Upper lobe of right lung (tissue), 1 donor: ENCODE measurements around the gene LAMB3. TPM values are rescaled to one million over a fixed set of nuclear protein-coding genes. Genes with fewer than 3 reads are reported as not detected.

Experiments used
- ATAC-seq: fragments of 200-7000 bp; cut with Tn5 transposase; one replicate; pipeline ENCODE4 v1.9.1; 2020; ENCODE audit warnings: mild to moderate bottlenecking, moderate library complexity
- DNase-seq: peaks from one replicate; pipeline ENCODE4 v3.0.0-alpha.2; 2020
- H3K27ac ChIP-seq: fragments of 200-600 bp; one replicate; pipeline ENCODE4 v1.8.0; 2022
- H3K27me3 ChIP-seq: fragments of 200-600 bp; one replicate; pipeline ENCODE4 v1.8.0; 2022; ENCODE audit warnings: mild to moderate bottlenecking
- H3K36me3 ChIP-seq: fragments of 200-600 bp; one replicate; pipeline ENCODE4 v1.8.0; 2022
- H3K4me1 ChIP-seq: fragments of 200-600 bp; one replicate; pipeline ENCODE4 v1.8.0; 2022
- H3K4me3 ChIP-seq: fragments of 200-600 bp; one replicate; pipeline ENCODE4 v1.8.0; 2022; ENCODE audit warnings: mild to moderate bottlenecking
- H3K9me3 ChIP-seq: fragments of 200-600 bp; one replicate; pipeline ENCODE4 v1.8.0; 2022
- CTCF ChIP-seq: fragments of 200-600 bp; IDR thresholded peaks from one replicate; pipeline ENCODE4 v1.8.0; 2022; ENCODE audit warnings: antibody characterized with exemption
- intact Hi-C: fragments of 100-400 bp; cut with DNase I; formaldehyde crosslinking; loops from one replicate; pipeline ENCODE4 v1.11.0; 2022
- total RNA-seq: library from RNA; stranded (reverse); fragmentation: NEBNext Ultra II Directional; extraction: Animal tissue kit (Norgen Biotek cat#: 25700); gene quantifications from one replicate; pipeline ENCODE4 v1.2.1, GENCODE V29; 2021
- donor health status: DM: no; HTN: yes; CAD: no; lungs with severe emphysema.

LAMB3 gene
- total RNA-seq, 1 donor from 2014 or later, result 83.3 TPM

GRCh38 chr1:209641832-209642172 is 10.4 kb downstream of the LAMB3 start:
- intact Hi-C loops, result no loop called here
- peaks cover 50% of the 10 kb centered on the region for H3K4me1 ChIP-seq

GRCh38 chr1:209635850-209636249 is 16.4 kb downstream of the LAMB3 start:
- H3K27ac ChIP-seq, result no peak overlapping the region
- ATAC-seq, result no peak
- intact Hi-C loops, result no loop called here
- TF ChIP-seq CTCF, result no peak
- H3K36me3 ChIP-seq, result no peaks in the 10 kb centered on the region
- no peak overlapping the region for H3K4me3 ChIP-seq
- H3K4me1 ChIP-seq, result peaks cover 6% of the 10 kb centered on the region
- H3K27me3 ChIP-seq, result no peaks in the 10 kb centered on the region
- no peaks in the 10 kb centered on the region for H3K9me3 ChIP-seq
- DNase-seq, result no peak

More at GRCh38 chr1:209641832-209642172, 10.4 kb downstream of the LAMB3 start:
- ATAC-seq, result peak; percentile 83
- peak; percentile 82 for DNase-seq
- Histone ChIP-seq H3K36me3 (no peaks in the 10 kb centered on the region), H3K27me3 (no peaks in the 10 kb centered on the region), H3K4me3 (no peak overlapping the region), H3K9me3 (no peaks in the 10 kb centered on the region), H3K27ac (peak overlapping the region; percentile 78)
- no peak for TF ChIP-seq CTCF

- ATAC-seq (no peak), DNase-seq (no peak)
- Histone ChIP-seq H3K9me3 (no peaks in the 10 kb centered on the region), H3K36me3 (no peaks in the 10 kb centered on the region), H3K27ac (no peak overlapping the region), H3K4me1 (no peaks in the 10 kb centered on the region), H3K27me3 (no peaks in the 10 kb centered on the region), H3K4me3 (no peak overlapping the region)
- no peak for TF ChIP-seq CTCF
- intact Hi-C loops, result no loop called here
Measured at GRCh38 chr1:209634005-209634737, 18.1 kb downstream of the LAMB3 start.

- Histone ChIP-seq H3K36me3 (no peaks in the 10 kb centered on the region), H3K9me3 (no peaks in the 10 kb centered on the region), H3K4me3 (no peak overlapping the region), H3K4me1 (no peaks in the 10 kb centered on the region), H3K27ac (no peak overlapping the region), H3K27me3 (no peaks in the 10 kb centered on the region)
- TF ChIP-seq CTCF, result no peak
- DNase-seq, result no peak
- intact Hi-C loops, result no loop called here
- no peak for ATAC-seq
Measured at GRCh38 chr1:209633335-209633997, 18.8 kb downstream of the LAMB3 start.

GRCh38 chr1:209630383-209631225 is 21.6 kb downstream of the LAMB3 start:
- no peak for TF ChIP-seq CTCF
- H3K27me3 ChIP-seq, result no peaks in the 10 kb centered on the region
- ATAC-seq (no peak), DNase-seq (no peak)
- H3K4me1 ChIP-seq, result peaks cover 16% of the 10 kb centered on the region
- no peaks in the 10 kb centered on the region for H3K36me3 ChIP-seq
- intact Hi-C loops, result no loop called here
- H3K4me3 ChIP-seq, result no peak overlapping the region
- no peaks in the 10 kb centered on the region for H3K9me3 ChIP-seq
- H3K27ac ChIP-seq, result no peak overlapping the region
